Measurements from ENCODE around the gene CTNNA1. TPM values are rescaled to one million over a fixed set of nuclear protein-coding genes. Genes with fewer than 3 reads are reported as not detected.
A peak's percentile ranks its signal among the peaks of the same experiment; 100 is the strongest.
"Not testable (repeated sequence)": the region's sequence is repeated elsewhere in the genome, so short reads cannot be mapped to it uniquely, and the experiment has no call there.

CTNNA1 gene
- total RNA-seq, 2 experiments from 2014 or later = 34.4 to 38.6 TPM

DNA sequence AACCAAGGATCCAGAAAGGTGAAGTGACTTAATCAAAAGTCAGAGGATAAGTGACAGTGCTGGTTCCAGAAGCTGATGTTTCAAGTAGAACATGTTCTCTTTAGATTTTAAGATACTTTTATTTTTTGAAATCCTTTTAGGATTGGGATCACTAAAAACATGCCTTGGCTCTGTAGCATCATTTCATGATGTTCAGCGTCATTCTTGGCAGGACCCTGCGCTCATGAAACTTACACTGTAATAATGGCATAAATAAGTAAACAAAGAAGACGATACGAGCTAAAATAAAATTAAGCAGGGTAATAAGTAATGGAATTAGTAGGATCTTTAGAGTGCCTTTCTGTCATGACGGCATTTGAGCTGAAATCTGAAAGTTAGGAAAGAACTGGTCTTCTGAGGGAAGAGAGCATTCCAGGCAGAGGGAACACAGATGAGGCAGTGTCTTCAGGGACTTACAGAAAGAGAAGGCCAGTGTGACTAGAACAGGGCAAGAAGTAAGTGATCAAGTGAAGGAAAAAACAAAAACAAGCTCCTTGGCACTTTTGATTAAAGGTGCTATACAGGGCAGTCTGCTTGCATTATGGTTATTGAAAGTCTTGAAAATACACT is 19.9 kb downstream of the CTNNA1 start:
- no peak overlapping the region for H3K27ac Mint-ChIP-seq
- H3K9me3 Mint-ChIP-seq = peaks cover under 1% of the 10 kb centered on the region
- H3K36me3 Mint-ChIP-seq (ENCODE audit: low read depth) = peaks cover 3% of the 10 kb centered on the region
- ChIA-PET CTCF (interaction anchor here (1.1 to 2.7 kb wide), 4 partner anchors 9 to 53 kb away, joined by 3 to 16 read pairs (median 4); no protein-coding TSS in a partner anchor), POLR2A (no interaction called here)
- no peak for DNase-seq
- no peak overlapping the region for H3K4me3 Mint-ChIP-seq
- H3K27me3 Mint-ChIP-seq = peaks cover 9% of the 10 kb centered on the region
- H3K4me1 Mint-ChIP-seq = no peaks in the 10 kb centered on the region

DNA sequence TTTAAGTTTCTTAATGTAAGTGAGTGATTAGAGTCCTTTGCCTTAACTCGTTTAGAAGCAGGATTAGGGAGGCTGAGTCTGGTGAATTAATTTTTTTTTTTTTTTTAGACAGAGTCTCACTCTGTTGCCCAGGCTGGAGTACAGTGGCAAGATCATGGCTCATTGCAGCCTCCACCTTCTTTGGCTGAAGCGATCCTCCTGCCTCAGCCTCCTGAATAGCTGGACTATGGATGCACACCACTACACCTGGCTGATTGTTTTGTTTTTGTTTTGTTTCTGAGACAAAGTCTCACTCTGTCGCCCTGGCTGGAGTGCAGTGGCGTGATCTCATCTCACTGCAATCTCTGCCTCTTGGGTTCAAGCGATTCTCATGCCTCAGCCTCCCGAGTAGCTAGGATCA is 20.4 kb downstream of the CTNNA1 start:
- H3K27ac Mint-ChIP-seq; DNase-seq; H3K4me3 Mint-ChIP-seq; POLR2A ChIA-PET; H3K4me1 Mint-ChIP-seq; H3K27me3 Mint-ChIP-seq; H3K36me3 Mint-ChIP-seq (ENCODE audit: low read depth); H3K9me3 Mint-ChIP-seq: not testable (repeated sequence)
- CTCF ChIA-PET = interaction anchor here (1.1 to 2.7 kb wide), 3 partner anchors 10 to 53 kb away, joined by 3 to 16 read pairs (median 5); no protein-coding TSS in a partner anchor

GRCh38 chr5:138775034-138775433 is 21.8 kb downstream of the CTNNA1 start:
- ChIA-PET POLR2A (no interaction called here), CTCF (interaction anchor here (2.7 kb wide), 1 partner anchor 14 kb away, joined by 16 read pairs; no protein-coding TSS in a partner anchor)
- H3K9me3 Mint-ChIP-seq = peaks cover 5% of the 10 kb centered on the region
- DNase-seq = no peak
- H3K36me3 Mint-ChIP-seq (ENCODE audit: low read depth) = peaks cover 5% of the 10 kb centered on the region
- no peak overlapping the region for H3K4me3 Mint-ChIP-seq
- H3K4me1 Mint-ChIP-seq = no peaks in the 10 kb centered on the region
- H3K27me3 Mint-ChIP-seq = peaks cover 9% of the 10 kb centered on the region
- no peak overlapping the region for H3K27ac Mint-ChIP-seq

GRCh38 chr5:138778234-138778633 is 25.0 kb downstream of the CTNNA1 start:
- no peak overlapping the region for H3K4me3 Mint-ChIP-seq
- CTCF ChIA-PET = no interaction called here

GRCh38 chr5:138783976-138784375 is 30.8 kb downstream of the CTNNA1 start:
- CTCF ChIA-PET = interaction anchor here (2.6 kb wide), 1 partner anchor 11 kb away, joined by 5 read pairs; no protein-coding TSS in a partner anchor

More at GRCh38 chr5:138778234-138778633, 25.0 kb downstream of the CTNNA1 start:
- Mint-ChIP-seq H3K27ac (no peak overlapping the region), H3K36me3 (ENCODE audit: low read depth) (peaks cover 5% of the 10 kb centered on the region), H3K9me3 (peaks cover 5% of the 10 kb centered on the region), H3K27me3 (peaks cover 3% of the 10 kb centered on the region), H3K4me1 (no peaks in the 10 kb centered on the region)
- POLR2A ChIA-PET = no interaction called here
- no peak for DNase-seq

GRCh38 chr5:138784590-138784989 is 31.4 kb downstream of the CTNNA1 start:
- Mint-ChIP-seq H3K27me3 (peaks cover 8% of the 10 kb centered on the region), H3K4me1 (peaks cover 2% of the 10 kb centered on the region), H3K27ac (no peak overlapping the region), H3K9me3 (no peaks in the 10 kb centered on the region), H3K4me3 (no peak overlapping the region), H3K36me3 (ENCODE audit: low read depth) (no peaks in the 10 kb centered on the region)
- ChIA-PET POLR2A (no interaction called here), CTCF (interaction anchor here (2.6 kb wide), 1 partner anchor 11 kb away, joined by 5 read pairs; no protein-coding TSS in a partner anchor)
- DNase-seq = no peak

More at GRCh38 chr5:138783976-138784375, 30.8 kb downstream of the CTNNA1 start:
- Mint-ChIP-seq H3K9me3 (no peaks in the 10 kb centered on the region), H3K4me1 (peaks cover under 1% of the 10 kb centered on the region), H3K27me3 (peaks cover 8% of the 10 kb centered on the region), H3K27ac (no peak overlapping the region), H3K4me3 (no peak overlapping the region), H3K36me3 (ENCODE audit: low read depth) (no peaks in the 10 kb centered on the region)
- POLR2A ChIA-PET = no interaction called here
- DNase-seq = no peak

DNA sequence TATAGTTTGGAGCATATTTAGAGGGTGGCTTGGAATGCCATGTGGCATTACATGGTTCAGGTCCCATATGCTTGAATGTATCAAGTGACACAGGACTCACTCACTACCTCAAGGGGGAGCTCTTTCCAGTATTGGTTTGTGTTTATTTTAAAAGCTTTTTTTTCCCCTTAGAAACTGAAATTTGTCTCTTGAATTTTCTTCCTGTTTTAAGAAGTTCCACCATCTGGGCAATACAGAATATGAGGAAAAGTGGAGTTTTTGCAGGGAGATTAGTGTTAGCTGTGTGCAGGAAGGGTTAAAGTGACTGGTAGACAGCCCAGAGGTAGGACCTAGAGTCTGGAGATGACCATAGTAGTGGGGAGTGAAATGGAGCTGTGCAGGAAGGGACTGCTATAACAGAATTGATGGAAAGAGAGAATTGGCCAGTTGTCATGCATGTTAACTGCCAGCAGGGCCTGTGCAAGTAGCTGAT is 36.6 kb downstream of the CTNNA1 start:
- no peaks in the 10 kb centered on the region for H3K36me3 Mint-ChIP-seq (ENCODE audit: low read depth)
- no peak overlapping the region for H3K4me3 Mint-ChIP-seq
- H3K9me3 Mint-ChIP-seq = no peaks in the 10 kb centered on the region
- ChIA-PET POLR2A (no interaction called here), CTCF (interaction anchor here (0.6 to 3.5 kb wide), 12 partner anchors 9 to 372 kb away, joined by 3 to 16 read pairs (median 4); no protein-coding TSS in a partner anchor)
- peaks cover 41% of the 10 kb centered on the region for H3K27me3 Mint-ChIP-seq
- DNase-seq = peak; percentile 46
- peaks cover 6% of the 10 kb centered on the region for H3K4me1 Mint-ChIP-seq
- H3K27ac Mint-ChIP-seq = no peak overlapping the region

- Mint-ChIP-seq H3K27me3 (peaks cover 45% of the 10 kb centered on the region), H3K4me3 (no peak overlapping the region), H3K4me1 (peaks cover 6% of the 10 kb centered on the region), H3K9me3 (no peaks in the 10 kb centered on the region), H3K27ac (no peak overlapping the region), H3K36me3 (ENCODE audit: low read depth) (no peaks in the 10 kb centered on the region)
- POLR2A ChIA-PET = no interaction called here
- CTCF ChIA-PET = interaction anchor here (0.9 to 3.5 kb wide), 5 partner anchors 10 to 36 kb away, joined by 3 to 16 read pairs (median 4); no protein-coding TSS in a partner anchor
- DNase-seq = no peak
Measured at GRCh38 chr5:138790684-138791083, 37.5 kb downstream of the CTNNA1 start.

GRCh38 chr5:138792195-138792790 is 39.1 kb downstream of the CTNNA1 start:
- Mint-ChIP-seq H3K4me1 (peaks cover 6% of the 10 kb centered on the region), H3K27ac (no peak overlapping the region), H3K27me3 (peaks cover 53% of the 10 kb centered on the region), H3K4me3 (no peak overlapping the region), H3K9me3 (no peaks in the 10 kb centered on the region), H3K36me3 (ENCODE audit: low read depth) (no peaks in the 10 kb centered on the region)
- POLR2A ChIA-PET = no interaction called here
- no peak for DNase-seq
- CTCF ChIA-PET = interaction anchor here (0.6 to 1.3 kb wide), 4 partner anchors 11 to 383 kb away, joined by 3 to 7 read pairs (median 3); no protein-coding TSS in a partner anchor

DNA sequence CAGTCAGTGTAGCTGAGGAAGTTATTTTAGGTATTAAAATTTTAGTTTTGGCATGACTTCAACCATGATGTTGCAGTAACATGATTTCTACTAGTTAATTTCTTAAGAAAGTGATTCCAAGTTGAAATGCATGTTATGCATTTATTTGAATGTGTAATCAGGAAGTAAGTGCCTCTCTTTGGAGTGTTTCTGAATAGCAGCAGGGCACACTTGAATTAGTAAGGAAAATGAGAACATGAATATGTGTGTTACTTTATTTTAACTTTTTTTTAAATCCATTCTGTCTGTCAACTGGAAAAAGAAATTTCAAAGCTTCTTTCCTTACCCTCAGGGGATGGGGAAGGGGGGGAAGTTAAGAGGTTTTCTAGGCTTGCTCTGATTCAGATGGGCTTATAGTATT is 40.4 kb downstream of the CTNNA1 start:
- peaks cover 6% of the 10 kb centered on the region for H3K4me1 Mint-ChIP-seq
- H3K36me3 Mint-ChIP-seq (ENCODE audit: low read depth) = no peaks in the 10 kb centered on the region
- POLR2A ChIA-PET = no interaction called here
- CTCF ChIA-PET = interaction anchor here (1.3 kb wide), 1 partner anchor 11 kb away, joined by 7 read pairs; no protein-coding TSS in a partner anchor
- no peaks in the 10 kb centered on the region for H3K9me3 Mint-ChIP-seq
- H3K4me3 Mint-ChIP-seq = no peak overlapping the region
- H3K27ac Mint-ChIP-seq = no peak overlapping the region
- no peak for DNase-seq
- peaks cover 51% of the 10 kb centered on the region for H3K27me3 Mint-ChIP-seq

DNA sequence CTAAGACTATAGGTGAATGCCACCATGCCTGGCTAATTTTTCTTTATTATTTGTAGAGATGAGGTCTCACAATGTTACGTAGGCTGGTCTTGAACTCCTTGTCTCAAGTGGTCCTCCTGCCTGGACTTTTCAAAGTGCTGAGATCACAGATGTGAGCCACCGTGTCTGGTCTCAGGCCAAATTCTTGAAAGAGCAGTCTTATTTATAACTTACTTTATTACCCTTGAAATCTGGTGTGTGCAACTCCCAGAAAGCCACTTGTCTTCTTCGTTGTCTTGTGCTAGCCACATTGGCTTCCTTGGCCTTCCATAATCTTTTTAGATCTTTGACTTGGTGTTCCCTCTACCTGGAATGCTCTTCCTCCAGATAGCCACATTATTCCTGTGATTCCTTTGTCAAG is 50.1 kb downstream of the CTNNA1 start:
- H3K4me1 Mint-ChIP-seq = peaks cover 6% of the 10 kb centered on the region
- CTCF ChIA-PET = interaction anchor here (1.2 to 1.8 kb wide), 2 partner anchors 12 to 14 kb away, joined by 3 to 9 read pairs; no protein-coding TSS in a partner anchor
- H3K27ac Mint-ChIP-seq = no peak overlapping the region

DNA sequence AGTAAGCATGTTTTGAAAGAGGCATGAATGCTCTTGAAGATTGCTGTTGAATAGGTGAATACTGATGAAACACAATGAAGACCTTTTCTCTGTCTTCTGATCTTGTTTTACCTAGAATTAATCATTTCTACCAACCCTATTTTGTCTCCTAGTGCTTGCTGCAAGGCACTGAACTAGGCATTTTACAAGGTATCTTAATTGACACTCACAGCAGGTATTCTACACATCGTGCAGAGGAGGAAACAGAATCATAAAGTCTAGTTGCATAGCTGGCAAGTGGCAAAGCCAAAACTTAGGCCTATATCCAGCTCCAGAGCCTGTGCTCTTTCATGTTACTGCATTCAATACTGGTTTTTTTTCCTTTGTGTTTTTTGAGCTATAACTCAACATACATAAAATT is 50.7 kb downstream of the CTNNA1 start:
- H3K4me1 Mint-ChIP-seq = peaks cover 6% of the 10 kb centered on the region
- peaks cover 14% of the 10 kb centered on the region for H3K27me3 Mint-ChIP-seq
- no peak overlapping the region for H3K27ac Mint-ChIP-seq
- POLR2A ChIA-PET = no interaction called here
- CTCF ChIA-PET = interaction anchor here (0.9 to 2.0 kb wide), 4 partner anchors 11 to 345 kb away, joined by 3 to 7 read pairs (median 3); no protein-coding TSS in a partner anchor
- DNase-seq = no peak
- H3K9me3 Mint-ChIP-seq = no peaks in the 10 kb centered on the region
- H3K4me3 Mint-ChIP-seq = no peak overlapping the region
- no peaks in the 10 kb centered on the region for H3K36me3 Mint-ChIP-seq (ENCODE audit: low read depth)

More for the DNA sequence above, 50.1 kb downstream of the CTNNA1 start:
- no peak for DNase-seq
- H3K36me3 Mint-ChIP-seq (ENCODE audit: low read depth) = no peaks in the 10 kb centered on the region
- H3K27me3 Mint-ChIP-seq = peaks cover 13% of the 10 kb centered on the region
- POLR2A ChIA-PET = no interaction called here
- H3K9me3 Mint-ChIP-seq = no peaks in the 10 kb centered on the region
- no peak overlapping the region for H3K4me3 Mint-ChIP-seq

DNA sequence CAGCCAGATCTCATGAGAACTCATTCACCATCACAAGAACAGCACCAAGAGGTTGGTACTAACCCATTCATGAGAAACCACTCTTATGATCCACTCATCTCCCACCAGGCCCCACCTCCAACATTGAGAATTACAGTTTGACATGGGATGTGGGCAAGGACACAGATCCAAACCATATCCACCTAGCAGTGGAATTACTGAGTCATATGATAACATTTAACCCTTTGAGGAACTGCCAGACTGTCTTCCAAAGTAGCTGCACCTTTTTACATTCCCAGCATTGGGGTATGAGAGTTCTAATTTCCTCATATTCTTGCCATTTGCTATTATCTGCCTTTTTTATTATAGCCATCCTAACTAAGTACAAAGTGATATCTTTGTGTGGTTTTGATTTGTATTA is 51.9 kb downstream of the CTNNA1 start:
- Mint-ChIP-seq H3K9me3 (no peaks in the 10 kb centered on the region), H3K4me1 (peaks cover 6% of the 10 kb centered on the region), H3K4me3 (no peak overlapping the region), H3K36me3 (ENCODE audit: low read depth) (no peaks in the 10 kb centered on the region), H3K27ac (no peak overlapping the region), H3K27me3 (peaks cover 11% of the 10 kb centered on the region)
- DNase-seq = no peak
- POLR2A ChIA-PET = no interaction called here
- CTCF ChIA-PET = interaction anchor here (0.9 to 2.0 kb wide), 3 partner anchors 12 to 344 kb away, joined by 3 to 7 read pairs (median 3); no protein-coding TSS in a partner anchor

Data from activated CD4-positive, alpha-beta T cell treated with anti-CD3 and anti-CD28 coated beads, Interleukin-2, amount 10 ng/mL, durations not matched to agents 7 days and 5 days (primary cell).